ENCODE results near the gene KLHL29.

- TF ChIP-seq GABPA (IDR thresholded peaks at IDR 0.05 in 1 of 2, conservative IDR thresholded peaks at IDR 0.05 in 1 of 2) (no peak), RAD21 (IDR thresholded peaks at IDR 0.05) (no peak), TAF1 (conservative IDR thresholded peaks at IDR 0.05) (no peak), SP1 (IDR thresholded peaks at IDR 0.05) (no peak), YY1 (IDR thresholded peaks at IDR 0.05) (no peak), REST (IDR thresholded peaks at IDR 0.05) (no peak), EGR1 (IDR thresholded peaks at IDR 0.05; ENCODE audit: low read depth in 2 of 2) (no peak), FOXA1 (IDR thresholded peaks at IDR 0.05) (no peak), JUND (IDR thresholded peaks at IDR 0.05) (no peak), NR2F2 (IDR thresholded peaks at IDR 0.05) (no peak), HNF4G (IDR thresholded peaks at IDR 0.05) (no peak)
- TF ChIP-seq, protein P1, sequence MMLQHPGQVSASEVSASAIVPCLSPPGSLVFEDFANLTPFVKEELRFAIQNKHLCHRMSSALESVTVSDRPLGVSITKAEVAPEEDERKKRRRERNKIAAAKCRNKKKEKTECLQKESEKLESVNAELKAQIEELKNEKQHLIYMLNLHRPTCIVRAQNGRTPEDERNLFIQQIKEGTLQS (IDR thresholded peaks at IDR 0.05) = no peak
- TF ChIP-seq, protein P2, sequence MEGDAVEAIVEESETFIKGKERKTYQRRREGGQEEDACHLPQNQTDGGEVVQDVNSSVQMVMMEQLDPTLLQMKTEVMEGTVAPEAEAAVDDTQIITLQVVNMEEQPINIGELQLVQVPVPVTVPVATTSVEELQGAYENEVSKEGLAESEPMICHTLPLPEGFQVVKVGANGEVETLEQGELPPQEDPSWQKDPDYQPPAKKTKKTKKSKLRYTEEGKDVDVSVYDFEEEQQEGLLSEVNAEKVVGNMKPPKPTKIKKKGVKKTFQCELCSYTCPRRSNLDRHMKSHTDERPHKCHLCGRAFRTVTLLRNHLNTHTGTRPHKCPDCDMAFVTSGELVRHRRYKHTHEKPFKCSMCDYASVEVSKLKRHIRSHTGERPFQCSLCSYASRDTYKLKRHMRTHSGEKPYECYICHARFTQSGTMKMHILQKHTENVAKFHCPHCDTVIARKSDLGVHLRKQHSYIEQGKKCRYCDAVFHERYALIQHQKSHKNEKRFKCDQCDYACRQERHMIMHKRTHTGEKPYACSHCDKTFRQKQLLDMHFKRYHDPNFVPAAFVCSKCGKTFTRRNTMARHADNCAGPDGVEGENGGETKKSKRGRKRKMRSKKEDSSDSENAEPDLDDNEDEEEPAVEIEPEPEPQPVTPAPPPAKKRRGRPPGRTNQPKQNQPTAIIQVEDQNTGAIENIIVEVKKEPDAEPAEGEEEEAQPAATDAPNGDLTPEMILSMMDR (IDR thresholded peaks at IDR 0.05; ENCODE audit: low read depth, low read length, missing input control) = no peak
Measured at GRCh38 chr2:23703583-23704385, 318.8 kb downstream of the KLHL29 start.

All from liver (tissue), 3 donors.